C4-2B (cell line): Measurements from ENCODE around the gene PCDH9.

Experiments used
- H3K27ac ChIP-seq: fragments of 450-650 bp; 2 replicates; pipeline ENCODE4 v1.5.1; 2017
- CTCF ChIP-seq: fragments of 450-650 bp; conservative IDR thresholded peaks from 2 replicates; pipeline ENCODE4 v1.5.1; 2017; ENCODE audit warnings: mild to moderate bottlenecking
- ZFX ChIP-seq: fragments of 450-650 bp; IDR thresholded peaks from 2 replicates; pipeline ENCODE4 v1.6.1; 2017

Gene PCDH9

GRCh38 chr13:66693656-66694055 lies 536.5 kb downstream of the PCDH9 start:
- no peak for TF ChIP-seq CTCF
- no peak for TF ChIP-seq ZFX

DNA sequence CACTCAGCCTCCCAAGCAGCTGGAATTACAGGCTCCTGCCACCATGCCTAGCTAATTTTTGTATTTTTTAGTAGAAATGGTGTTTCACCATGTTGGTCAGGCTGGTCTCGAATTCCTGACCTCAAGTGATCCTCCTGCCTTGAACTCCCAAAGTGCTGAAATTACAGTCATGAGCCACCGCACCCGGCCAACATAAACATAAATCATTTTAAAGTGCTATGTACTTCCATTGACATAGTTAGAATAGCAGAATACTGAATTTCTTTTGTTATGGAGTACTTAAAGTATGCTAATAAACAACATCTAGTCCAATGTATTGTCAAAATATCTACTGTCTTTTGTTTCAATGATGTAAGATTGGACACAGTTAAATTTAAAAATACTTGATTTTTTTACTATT lies 539.0 kb downstream of the PCDH9 start:
- TF ChIP-seq CTCF, result no peak
- no peak for TF ChIP-seq ZFX
- H3K27ac ChIP-seq, result no peak overlapping the region

More at GRCh38 chr13:66693656-66694055, 536.5 kb downstream of the PCDH9 start:
- H3K27ac ChIP-seq, result no peak overlapping the region

DNA sequence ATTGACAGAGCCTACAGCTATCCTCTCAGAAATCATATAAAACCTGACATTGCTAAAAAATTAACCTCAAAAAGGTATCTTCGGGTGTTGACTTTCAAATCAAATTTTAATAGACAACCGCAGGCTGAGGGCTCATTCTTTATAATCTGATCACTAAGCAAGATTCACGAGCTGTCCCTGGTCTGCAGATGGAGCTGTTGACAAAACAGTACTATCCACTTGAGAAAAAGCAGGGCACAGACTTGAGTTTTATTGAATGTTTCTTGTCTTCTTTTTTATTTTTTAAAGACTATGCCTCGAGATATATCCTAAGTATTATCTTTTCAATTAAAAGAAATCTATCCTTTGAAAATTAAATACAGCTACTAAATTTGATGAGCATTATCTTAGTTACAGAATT lies 540.5 kb downstream of the PCDH9 start:
- H3K27ac ChIP-seq, result no peak overlapping the region

DNA sequence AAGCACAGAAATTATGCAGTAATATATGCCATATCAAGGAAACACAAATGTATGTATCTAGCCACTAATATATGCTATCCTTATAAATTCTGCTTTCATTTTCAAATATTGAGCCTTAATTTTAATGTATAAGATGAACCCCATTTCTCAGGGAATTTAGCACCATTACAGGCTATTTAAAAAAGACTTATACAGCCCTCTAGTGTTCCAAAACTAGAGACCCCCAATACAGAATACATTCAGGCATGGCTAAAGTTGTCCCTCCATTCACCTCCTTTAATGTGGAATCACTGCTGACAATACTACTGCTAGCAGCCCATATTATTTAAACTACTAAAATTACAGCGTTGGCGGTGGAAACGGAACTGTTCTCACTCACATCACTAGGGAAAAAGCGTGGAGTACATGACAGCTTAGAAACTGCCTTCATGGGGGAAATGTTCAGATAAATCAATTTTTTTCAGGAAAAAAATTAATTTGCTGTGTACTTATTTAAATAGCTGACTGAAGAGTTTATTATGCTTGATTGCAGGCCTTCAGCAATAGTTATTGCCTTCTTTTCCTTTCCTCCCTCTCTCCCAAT lies 541.0 kb downstream of the PCDH9 start:
- H3K27ac ChIP-seq, result no peak overlapping the region
- TF ChIP-seq ZFX, result no peak
- TF ChIP-seq CTCF, result peak; percentile 1; the same call in 1 of the 2 replicates

More for the DNA sequence above, 540.5 kb downstream of the PCDH9 start:
- TF ChIP-seq ZFX (no peak), CTCF (0 out of 2 replicates have a peak, but pooled peaks have one; percentile 3)

DNA sequence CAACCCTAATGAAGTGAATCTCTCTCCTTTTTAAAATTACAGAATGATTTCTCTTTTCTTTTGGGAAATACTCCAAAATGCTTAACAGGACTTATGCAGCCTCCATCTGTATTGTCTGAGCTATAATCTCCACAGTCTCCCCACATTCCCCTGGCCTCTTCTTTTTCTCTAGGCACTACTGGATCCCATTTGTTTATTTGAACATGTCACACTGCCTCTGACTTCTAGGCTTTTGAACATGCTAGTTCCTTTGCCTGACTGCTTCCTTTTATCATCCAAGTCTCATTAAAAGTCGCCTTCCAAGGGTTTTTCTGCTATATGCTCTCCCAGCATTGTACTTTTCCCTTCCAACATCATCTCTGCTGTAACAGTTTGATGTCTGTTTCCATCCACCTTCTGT lies 548.7 kb downstream of the PCDH9 start:
- no peak overlapping the region for H3K27ac ChIP-seq
- TF ChIP-seq CTCF (no peak), ZFX (no peak)

GRCh38 chr13:66680031-66680430 lies 550.1 kb downstream of the PCDH9 start:
- H3K27ac ChIP-seq, result no peak overlapping the region
- TF ChIP-seq ZFX (no peak), CTCF (no peak)

DNA sequence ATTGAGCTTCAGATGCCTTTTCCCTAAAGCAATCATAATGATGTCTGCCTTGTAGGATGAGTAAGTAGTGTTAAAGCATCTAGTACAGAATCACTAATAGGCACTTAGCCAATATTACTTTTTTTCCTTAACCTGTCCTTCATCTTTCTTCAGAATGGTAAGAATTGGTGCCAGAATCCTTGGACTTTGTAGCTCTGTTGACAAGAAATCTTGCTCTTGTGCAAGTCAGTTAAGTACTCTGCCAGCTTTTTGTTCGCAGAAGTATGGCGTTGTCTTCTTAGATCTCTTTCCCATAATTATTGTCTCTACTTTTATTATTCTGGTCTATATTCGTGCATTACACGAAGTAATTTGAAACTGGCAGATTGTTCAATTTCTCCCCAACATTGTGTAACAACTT lies 554.5 kb downstream of the PCDH9 start:
- H3K27ac ChIP-seq, result no peak overlapping the region
- TF ChIP-seq CTCF (no peak), ZFX (no peak)
